ENCODE measurements around the gene GATAD2B.

The GATAD2B gene

GRCh38 chr1:153778824-153779519 is 143.8 kb downstream of the GATAD2B start:
- TF ChIP-seq CTCF (conservative IDR thresholded peaks at IDR 0.05): no peak
- H3K27ac ChIP-seq: no peak overlapping the region

- TF ChIP-seq CTCF (conservative IDR thresholded peaks at IDR 0.05): no peak
- H3K27ac ChIP-seq: no peak overlapping the region
Observed at GRCh38 chr1:153778051-153778823, 144.5 kb downstream of the GATAD2B start.

GRCh38 chr1:153777648-153778047 is 145.1 kb downstream of the GATAD2B start:
- TF ChIP-seq CTCF (conservative IDR thresholded peaks at IDR 0.05): no peak

GRCh38 chr1:153776845-153777370 is 145.9 kb downstream of the GATAD2B start:
- TF ChIP-seq CTCF (conservative IDR thresholded peaks at IDR 0.05): no peak
- H3K27ac ChIP-seq: peak overlapping the region; percentile 94

More at GRCh38 chr1:153777648-153778047, 145.1 kb downstream of the GATAD2B start:
- H3K27ac ChIP-seq: no peak overlapping the region; the same call in 1 of the 2 replicates

GRCh38 chr1:153776352-153776751 is 146.4 kb downstream of the GATAD2B start:
- H3K27ac ChIP-seq: peak overlapping the region; percentile 94
- no peak for TF ChIP-seq CTCF (conservative IDR thresholded peaks at IDR 0.05)

GRCh38 chr1:153775458-153776327 is 147.1 kb downstream of the GATAD2B start:
- peak overlapping the region; percentile 94 for H3K27ac ChIP-seq
- TF ChIP-seq CTCF (conservative IDR thresholded peaks at IDR 0.05): peak; percentile 28; the same call in 1 of the 2 replicates

Measured in VCaP (cell line).